ENCODE results near the gene LZTS2.

- TF ChIP-seq CTCF (conservative IDR thresholded peaks at IDR 0.05; ENCODE audit: low read depth, low read length): no peak
- TF ChIP-seq EZH2 (IDR thresholded peaks at IDR 0.05; ENCODE audit: low read length, unreplicated experiment): no peak
- TF ChIP-seq EZH2phosphoT487 (IDR thresholded peaks at IDR 0.05; ENCODE audit: borderline replicate concordance, low read length): no peak
These were observed 43.7 kb downstream of the LZTS2 start for GRCh38 chr10:101043363-101043707.

Data from PC-3 (cell line).